Nucleus accumbens (tissue), 56 donors: Measurements from ENCODE around the gene CCDC90B.

Experiments
- DNase-seq, 56 donors: peaks; one replicate each; lab custom pipeline; 2025; lab: John Stamatoyannopoulos, UW

CCDC90B gene

DNA sequence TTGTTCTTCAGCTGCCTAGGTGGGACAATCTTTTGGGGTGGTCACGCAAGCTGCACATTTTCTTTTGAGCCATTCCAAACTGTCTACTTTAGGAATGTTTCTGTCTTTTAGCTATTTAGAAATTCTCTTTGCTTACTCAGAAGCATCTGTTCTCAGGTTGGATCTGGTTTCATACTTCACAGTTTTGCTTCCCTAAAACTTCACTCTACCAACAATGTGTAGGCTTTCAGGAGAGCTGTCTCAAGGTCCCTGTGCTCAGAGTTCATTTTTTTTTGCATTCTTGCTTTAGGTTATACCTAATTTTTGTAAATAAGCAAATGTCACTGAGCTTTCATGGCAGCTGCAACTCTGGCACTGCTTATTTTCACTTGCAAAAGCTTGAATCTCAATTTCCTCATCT, 36.7 kb downstream of the CCDC90B start:
- DNase-seq, result no peak

DNA sequence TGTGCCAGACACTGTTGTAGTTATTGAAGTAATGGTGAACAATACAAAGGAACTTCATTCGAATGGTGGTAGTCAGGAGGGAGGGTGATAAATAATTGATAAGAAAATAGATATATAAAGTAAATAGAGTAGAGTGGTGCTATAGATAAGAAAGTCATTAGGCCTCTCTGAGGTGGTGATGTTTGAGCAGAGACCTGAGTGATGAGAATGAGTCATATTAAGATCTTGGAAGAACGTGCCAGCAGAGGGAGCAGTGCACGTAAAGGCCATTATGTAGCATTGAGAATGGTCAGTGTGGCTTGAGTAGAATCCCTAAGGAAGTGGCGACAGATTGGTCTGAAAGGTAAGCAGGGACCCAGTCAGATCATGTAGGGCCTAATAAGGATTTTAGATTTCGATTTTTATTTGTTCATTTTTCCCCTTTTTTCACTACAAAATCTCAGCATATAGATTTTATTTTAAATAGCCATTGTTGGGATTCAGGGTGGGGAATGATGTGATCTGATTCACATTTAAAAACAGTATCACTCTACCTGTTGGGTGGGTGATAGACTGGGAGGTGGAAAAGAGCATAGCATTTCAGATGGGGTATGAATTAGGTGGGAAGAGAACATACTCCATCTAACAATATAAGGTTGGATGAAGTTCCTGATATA, 44.7 kb downstream of the CCDC90B start:
- DNase-seq, result peak in 8 of 56 donors; percentile 1 to 21 (median 2)

DNA sequence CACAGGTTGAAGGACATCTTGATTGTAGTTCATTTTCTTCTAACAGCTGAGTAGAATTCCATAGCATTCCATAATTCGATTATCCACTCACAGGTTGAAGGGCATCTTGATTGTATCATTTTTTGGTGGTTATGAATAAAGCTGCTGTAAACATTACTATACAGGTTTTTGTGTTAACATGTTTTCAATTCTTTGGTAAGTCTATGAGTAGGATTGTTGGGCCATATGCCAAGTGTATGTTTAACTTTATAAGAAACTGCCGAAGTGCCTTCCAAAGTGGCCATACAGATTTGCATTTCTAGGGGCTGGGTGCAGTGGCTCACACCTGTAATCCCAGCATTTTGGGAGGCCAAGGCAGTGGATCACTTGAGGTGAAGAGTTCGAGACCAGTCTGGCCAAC, 48.1 kb downstream of the CCDC90B start:
- no peak for DNase-seq

DNA sequence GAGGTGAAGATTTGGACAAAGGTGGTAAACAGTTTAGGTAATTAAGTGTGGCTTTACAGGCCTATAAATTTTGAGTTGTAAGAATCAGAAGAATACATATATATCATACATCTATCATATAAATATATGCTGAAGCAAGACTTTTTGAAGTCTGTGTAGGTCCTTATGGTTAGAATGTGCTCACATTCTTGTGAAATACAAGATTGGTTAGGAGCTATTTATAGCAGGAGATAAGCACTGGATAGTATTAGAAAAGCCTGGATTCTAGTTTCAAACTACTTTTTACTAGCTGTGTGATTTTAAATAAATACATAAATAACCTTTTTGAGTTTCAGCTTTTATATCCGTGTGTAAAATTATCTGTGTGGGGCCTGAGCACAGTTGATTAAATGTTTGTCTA, 50.3 kb downstream of the CCDC90B start:
- DNase-seq, result no peak

DNA sequence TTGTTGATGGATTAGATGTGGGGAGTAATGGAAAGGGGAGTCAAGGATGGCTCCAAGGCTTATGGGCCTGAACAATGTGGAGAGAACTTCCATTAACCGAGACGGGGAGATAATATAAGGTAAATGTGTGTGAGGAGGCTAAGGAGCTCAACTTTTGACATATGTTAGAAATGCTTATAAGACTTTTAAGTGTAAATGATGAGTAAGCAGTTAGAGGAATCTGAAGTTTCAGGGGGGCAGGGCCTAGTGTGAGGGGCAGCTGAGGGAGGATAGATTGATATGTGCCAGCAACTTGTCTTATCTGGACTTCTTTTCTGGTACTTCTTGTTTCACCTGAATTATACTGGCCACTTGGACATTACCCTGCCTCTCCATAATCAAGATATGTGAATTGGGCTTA, 62.7 kb downstream of the CCDC90B start:
- no peak for DNase-seq

DNA sequence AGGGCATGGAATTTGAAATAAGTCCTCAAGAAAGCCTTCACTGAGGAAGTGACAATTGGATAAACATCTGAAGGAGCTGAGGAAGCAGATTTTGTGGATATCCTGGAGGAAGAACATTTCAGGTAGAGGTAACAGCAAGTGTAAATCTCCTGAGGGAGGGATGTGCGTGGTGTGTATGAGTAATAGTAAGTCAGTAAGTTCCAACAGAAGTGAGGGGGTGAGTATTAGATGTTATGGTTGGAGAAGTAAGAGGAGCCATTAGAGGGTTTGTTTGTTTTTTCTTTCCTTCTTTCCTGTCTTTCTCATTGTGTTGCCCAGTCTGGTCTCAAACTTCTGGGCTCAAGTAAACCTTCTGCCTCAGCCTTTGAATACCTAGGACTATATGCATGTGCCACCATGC, 63.7 kb downstream of the CCDC90B start:
- peak in 1 of 56 donors; percentile 23 for DNase-seq

DNA sequence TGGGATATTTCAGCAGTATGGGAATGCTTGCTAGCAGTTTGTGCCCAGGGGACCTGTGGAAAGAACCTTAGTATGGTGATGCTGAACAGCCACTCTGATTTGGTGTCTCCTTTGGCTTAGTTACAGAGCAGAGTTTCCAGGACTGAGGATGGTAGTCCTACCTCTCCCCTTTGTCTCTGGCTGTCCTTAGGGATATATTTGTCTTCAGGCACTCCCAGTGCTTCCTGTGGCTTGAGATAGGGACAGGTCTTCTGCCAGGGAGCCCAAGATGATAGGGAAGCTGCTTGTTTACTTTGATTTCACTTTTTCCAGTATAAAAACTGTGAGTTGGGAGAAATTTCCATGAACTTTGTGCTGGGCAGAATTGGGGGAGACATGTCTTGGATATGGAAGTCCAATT, 64.5 kb downstream of the CCDC90B start:
- no peak for DNase-seq

DNA sequence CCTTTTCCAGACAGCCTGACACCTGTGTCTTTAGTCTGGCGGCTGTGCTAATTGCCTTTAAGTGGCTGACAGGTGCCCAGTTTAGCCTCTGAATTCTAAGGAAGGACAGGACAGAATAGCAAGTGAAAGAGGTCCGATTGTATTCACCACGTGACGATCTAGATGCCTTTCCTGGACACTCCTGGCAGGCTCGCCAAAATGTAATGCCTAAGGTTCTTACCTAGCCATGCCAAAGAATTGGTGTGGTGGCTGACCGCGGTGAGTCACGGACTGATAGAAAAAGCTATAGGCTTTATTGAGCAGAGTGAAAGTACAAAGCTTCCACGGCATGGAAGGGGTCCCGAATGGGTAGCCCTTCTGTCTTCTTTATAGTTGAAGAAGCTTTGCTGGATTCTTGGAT, 65.9 kb downstream of the CCDC90B start:
- no peak for DNase-seq

DNA sequence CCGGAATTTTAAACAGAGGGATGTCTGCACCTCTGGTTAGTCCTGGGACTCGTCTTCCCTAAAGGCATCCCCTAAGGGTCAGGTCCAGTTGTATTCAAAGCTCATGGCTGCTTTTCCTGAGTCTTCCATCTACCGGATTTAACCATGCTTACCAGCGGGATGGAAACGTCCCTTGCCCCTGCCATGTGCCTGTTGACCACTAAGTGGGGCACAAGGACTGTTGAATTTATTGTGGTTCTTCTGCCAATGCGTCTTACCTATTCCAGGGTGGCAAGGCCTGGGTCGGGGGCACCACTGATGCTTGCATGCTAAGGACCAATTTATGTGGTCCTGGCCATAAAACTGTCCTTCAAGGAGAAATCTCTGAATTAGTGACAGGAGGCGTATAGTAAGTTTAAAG, 67.1 kb downstream of the CCDC90B start:
- no peak for DNase-seq
